Body of pancreas (tissue), 4 donors: Measurements from ENCODE around the gene RAB6D. TPM values are rescaled to one million over a fixed set of nuclear protein-coding genes. Genes with fewer than 3 reads are reported as not detected.
"Not testable (repeated sequence)": the region's sequence is repeated elsewhere in the genome, so short reads cannot be mapped to it uniquely, and the experiment has no call there.

Experiments used
- ATAC-seq: fragments of 150-250 bp; one replicate; pipeline ENCODE4 v1.9.1; 2016
- DNase-seq, 4 donors: peaks; one replicate each; pipeline ENCODE4 v3.0.0-alpha.2; 2019
- H3K27ac ChIP-seq, 4 donors: fragments of 200-600 bp; sonication (generic); 1 replicate in 3 of 4; 2 replicates in 1 of 4; pipeline versions ENCODE4 v1.5.1 to v1.6.1; 2016 to 2019; ENCODE audit warnings: mild to moderate bottlenecking in 1 of 4, mixed read lengths in 1 of 4, moderate library complexity in 1 of 4
- H3K27me3 ChIP-seq, 2 donors: fragments of 200-600 bp; sonication (generic); one replicate each; pipeline ENCODE4 v1.6.0; 2016; ENCODE audit warnings: mild to moderate bottlenecking in 1 of 2
- H3K36me3 ChIP-seq, 2 donors: fragments of 200-600 bp; sonication (generic); replicated peaks in 1 of 2; 2 replicates each; pipeline ENCODE4 v1.5.1; 2016; ENCODE audit warnings: low read depth in 2 of 2; ENCODE audit not compliant: insufficient read depth in 1 of 2
- H3K4me1 ChIP-seq: fragments of 200-600 bp; sonication (generic); one replicate; pipeline ENCODE4 v1.6.0; 2016
- H3K4me3 ChIP-seq, 2 donors: fragments of 200-600 bp; sonication (generic); 1 replicate in 1 of 2; 2 replicates in 1 of 2; pipeline ENCODE4 v1.5.1; 2016 to 2019
- H3K9me3 ChIP-seq, 3 donors: fragments of 200-600 bp; sonication (generic); 1 replicate in 2 of 3; 2 replicates in 1 of 3; pipeline ENCODE4 v1.5.1; 2016
- POLR2A ChIP-seq, 3 donors: fragments of 450-650 bp; IDR thresholded peaks; one replicate each; pipeline ENCODE4 v1.6.1; 2016; ENCODE audit warnings: antibody characterized with exemption in 3 of 3, mild to moderate bottlenecking in 2 of 3
- WGBS, 2 donors: methylation state at CpG; one replicate each; pipeline ENCODE4 v1.1.5; 2017; 5-methylcytosine and 5-hydroxymethylcytosine counted together
- intact Hi-C: fragments of 100-400 bp; cut with DNase I; formaldehyde crosslinking; loops from one replicate; pipeline ENCODE4 v1.15.1; 2023
- total RNA-seq, 2 donors: library from RNA; depleted of rRNA; stranded (reverse); fragments of >200 nt; gene quantifications; one replicate each; pipeline ENCODE4 v1.1.0, GENCODE V29; 2016
- TF ChIP-seq, protein P1 (sequence below), 7 experiments: fragments of 450-650 bp in 4 of 7; fragments of 200-600 bp in 3 of 7; sonication (generic) in 3 of 7; IDR thresholded peaks; one replicate each; pipeline ENCODE4 v1.5.1; 2016 to 2019; ENCODE audit warnings: antibody characterized with exemption in 7 of 7

Gene RAB6D
- total RNA-seq, 2 donors from 2014 or later, result under 0.01 TPM; not detected in 1

DNA sequence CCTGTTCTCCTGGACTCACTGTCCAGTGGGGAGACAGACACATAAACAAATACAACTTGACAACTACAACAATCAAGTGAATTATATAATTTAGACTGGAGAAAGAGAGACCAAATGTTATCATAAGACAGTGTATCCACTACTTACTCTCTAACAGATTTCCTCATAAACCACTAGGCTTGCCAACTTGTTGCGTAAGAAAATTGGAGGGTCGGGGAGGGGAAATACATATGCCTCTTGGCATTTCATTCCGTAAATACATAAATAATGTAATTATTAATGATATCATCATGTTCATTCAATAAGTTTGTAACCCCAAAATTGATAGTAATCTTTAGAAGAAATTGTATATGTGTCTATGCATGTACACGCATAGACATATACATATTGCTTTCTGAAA, 14.9 kb downstream of the RAB6D start:
- no peak overlapping the region for H3K4me3 ChIP-seq
- no peak for DNase-seq
- H3K27me3 ChIP-seq, result no peaks in the 10 kb centered on the region
- H3K36me3 ChIP-seq, result no peaks in the 10 kb centered on the region
- intact Hi-C loops, result no loop called here
- TF ChIP-seq, protein P1, sequence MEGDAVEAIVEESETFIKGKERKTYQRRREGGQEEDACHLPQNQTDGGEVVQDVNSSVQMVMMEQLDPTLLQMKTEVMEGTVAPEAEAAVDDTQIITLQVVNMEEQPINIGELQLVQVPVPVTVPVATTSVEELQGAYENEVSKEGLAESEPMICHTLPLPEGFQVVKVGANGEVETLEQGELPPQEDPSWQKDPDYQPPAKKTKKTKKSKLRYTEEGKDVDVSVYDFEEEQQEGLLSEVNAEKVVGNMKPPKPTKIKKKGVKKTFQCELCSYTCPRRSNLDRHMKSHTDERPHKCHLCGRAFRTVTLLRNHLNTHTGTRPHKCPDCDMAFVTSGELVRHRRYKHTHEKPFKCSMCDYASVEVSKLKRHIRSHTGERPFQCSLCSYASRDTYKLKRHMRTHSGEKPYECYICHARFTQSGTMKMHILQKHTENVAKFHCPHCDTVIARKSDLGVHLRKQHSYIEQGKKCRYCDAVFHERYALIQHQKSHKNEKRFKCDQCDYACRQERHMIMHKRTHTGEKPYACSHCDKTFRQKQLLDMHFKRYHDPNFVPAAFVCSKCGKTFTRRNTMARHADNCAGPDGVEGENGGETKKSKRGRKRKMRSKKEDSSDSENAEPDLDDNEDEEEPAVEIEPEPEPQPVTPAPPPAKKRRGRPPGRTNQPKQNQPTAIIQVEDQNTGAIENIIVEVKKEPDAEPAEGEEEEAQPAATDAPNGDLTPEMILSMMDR (IDR thresholded peaks at IDR 0.05), result no peak
- no peak for TF ChIP-seq POLR2A (IDR thresholded peaks at IDR 0.05)
- no peaks in the 10 kb centered on the region for H3K4me1 ChIP-seq
- 63 to 67% methylated on average over 4 of the region's 4 CpGs for WGBS, 2 donors
- no peak for ATAC-seq
- H3K27ac ChIP-seq, result no peak overlapping the region
- H3K9me3 ChIP-seq, result no peaks in the 10 kb centered on the region

DNA sequence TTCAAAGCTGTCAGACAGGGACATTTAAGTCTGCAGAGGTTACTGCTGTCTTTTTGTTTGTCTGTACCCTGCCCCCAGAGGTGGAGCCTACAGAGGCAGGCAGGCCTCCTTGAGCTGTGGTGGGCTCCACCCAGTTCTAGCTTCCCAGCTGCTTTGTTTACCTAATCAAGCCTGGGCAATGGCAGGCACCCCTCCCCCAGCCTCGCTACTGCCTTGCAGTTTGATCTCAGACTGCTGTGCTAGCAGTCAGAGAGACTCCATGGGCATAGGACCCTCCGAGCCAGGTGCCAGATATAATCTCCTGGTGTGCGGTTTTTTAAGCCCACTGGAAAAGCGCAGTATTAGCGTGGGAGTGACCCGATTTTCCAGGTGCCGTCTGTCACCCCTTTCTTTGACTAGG, 16.9 kb downstream of the RAB6D start:
- H3K36me3 ChIP-seq, intact Hi-C loops, ATAC-seq, DNase-seq, H3K4me1 ChIP-seq, H3K27me3 ChIP-seq, H3K9me3 ChIP-seq, H3K4me3 ChIP-seq, H3K27ac ChIP-seq: not testable (repeated sequence)
- WGBS, 2 donors, result 54 to 71% methylated on average over 3 to 7 of the region's 7 CpGs

DNA sequence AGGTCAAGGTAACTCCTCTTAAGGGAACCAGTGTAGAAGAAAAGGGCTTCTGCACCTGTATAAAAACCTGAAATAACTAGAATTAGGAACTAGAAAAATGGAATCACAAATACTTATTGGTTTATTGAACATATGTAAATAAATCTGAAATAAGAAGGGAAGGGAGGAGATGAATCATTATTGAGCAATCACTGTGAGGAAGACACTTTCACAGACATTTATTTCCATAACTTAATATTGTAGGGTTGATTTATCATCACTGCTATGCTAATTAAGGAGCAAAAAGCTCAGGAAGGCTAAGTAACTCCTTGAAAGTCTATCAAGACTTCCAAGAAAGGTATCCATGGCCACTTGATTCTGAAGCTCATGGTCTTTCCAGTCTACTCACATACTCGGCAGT, 24.7 kb downstream of the RAB6D start:
- H3K27ac ChIP-seq, H3K9me3 ChIP-seq, intact Hi-C loops, H3K4me1 ChIP-seq, H3K4me3 ChIP-seq, DNase-seq, ATAC-seq, H3K36me3 ChIP-seq, H3K27me3 ChIP-seq: not testable (repeated sequence)
- WGBS, 2 donors, result 40 to 42% methylated on average over 1 of the region's 1 CpG

DNA sequence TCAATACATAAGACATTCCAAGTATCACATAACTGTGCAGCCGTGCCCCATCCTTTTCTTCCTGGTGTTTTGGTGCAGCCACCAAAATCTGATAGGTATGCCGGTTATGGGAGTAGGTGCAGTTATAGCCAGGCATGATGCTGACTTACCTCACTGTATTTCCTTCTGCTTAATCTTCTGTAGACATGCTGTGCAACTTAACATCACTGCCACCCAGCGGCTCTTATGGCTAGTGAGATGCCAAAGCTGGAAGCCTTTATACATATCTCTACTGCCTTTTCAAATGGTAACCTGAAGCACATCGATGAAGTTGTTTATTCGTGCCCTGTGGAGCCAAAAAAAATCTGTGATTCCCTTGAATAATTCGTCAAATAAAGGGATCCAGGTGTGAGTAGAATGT, 28.6 kb downstream of the RAB6D start:
- WGBS, 2 donors, result 16 to 26% methylated on average over 6 of the region's 6 CpGs
- DNase-seq, result peak; percentile 15 to 56 (median 38)
- ATAC-seq, intact Hi-C loops, H3K27me3 ChIP-seq, H3K4me3 ChIP-seq, H3K36me3 ChIP-seq, H3K9me3 ChIP-seq, H3K4me1 ChIP-seq, H3K27ac ChIP-seq: not testable (repeated sequence)
- TF ChIP-seq, protein P1 (IDR thresholded peaks at IDR 0.05), result peak in 3 of 7 experiments; percentile 7 to 27 (median 22)

DNA sequence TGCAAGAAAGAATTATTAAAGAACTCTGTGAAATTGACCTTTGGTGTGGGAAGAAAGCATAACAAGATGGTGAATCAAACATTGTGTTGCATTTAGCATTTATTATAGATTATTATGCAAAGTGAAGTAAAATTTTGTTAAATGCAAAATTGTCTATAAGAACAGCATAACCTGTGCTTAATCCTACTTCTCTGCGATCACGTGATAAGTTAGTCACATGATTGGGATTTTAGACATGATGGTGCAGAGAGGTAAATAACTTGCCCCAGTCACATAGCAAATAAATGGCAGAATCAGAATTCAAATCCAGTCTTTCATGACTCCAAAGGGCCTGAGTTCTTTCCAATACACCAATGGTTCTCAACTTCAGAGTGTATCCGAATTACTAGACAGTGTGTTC, 31.3 kb downstream of the RAB6D start:
- 90 to 91% methylated on average over 3 of the region's 3 CpGs for WGBS, 2 donors
- H3K27ac ChIP-seq, H3K36me3 ChIP-seq, intact Hi-C loops, H3K4me1 ChIP-seq, H3K4me3 ChIP-seq, ATAC-seq, H3K27me3 ChIP-seq, DNase-seq, H3K9me3 ChIP-seq: not testable (repeated sequence)

DNA sequence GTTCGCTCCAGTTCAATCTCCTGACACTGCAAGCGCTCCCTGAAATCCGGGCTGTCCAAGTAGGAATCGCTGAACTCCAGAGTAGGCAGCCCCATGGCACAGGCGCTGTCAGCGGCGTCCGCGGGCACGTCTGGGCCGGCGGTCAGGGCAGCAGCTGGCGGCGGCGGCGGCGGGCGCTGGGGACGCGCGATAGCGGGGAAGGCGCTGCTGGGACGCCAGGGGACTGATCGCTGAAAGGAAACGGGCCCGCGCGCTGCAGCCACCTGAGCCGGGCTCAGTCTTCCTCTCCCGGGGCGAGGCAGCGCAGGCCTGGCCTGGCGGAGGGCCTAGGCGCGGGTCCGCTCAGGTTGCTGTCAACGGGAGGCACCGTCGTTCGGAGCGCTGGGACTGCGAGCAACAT, 33.0 kb downstream of the RAB6D start:
- H3K36me3 ChIP-seq, H3K27ac ChIP-seq, intact Hi-C loops, ATAC-seq, H3K9me3 ChIP-seq, H3K27me3 ChIP-seq, H3K4me1 ChIP-seq, H3K4me3 ChIP-seq: not testable (repeated sequence)
- TF ChIP-seq, protein P1 (IDR thresholded peaks at IDR 0.05), result peak in 1 of 7 experiments; percentile 3
- 5 to 27% methylated on average over 6 to 27 of the region's 43 CpGs for WGBS, 2 donors
- peak; percentile 12 to 67 (median 26) for DNase-seq
